BE2C (cell line): ENCODE data around the gene ADA.

ENCODE experiments used
- DNase-seq: peaks from one replicate; pipeline ENCODE4 v3.0.0-alpha.2; 2020
- H3K27me3 ChIP-seq: fragments of 250-450 bp; sonication (Bioruptor Pico); 2 replicates; pipeline ENCODE4 v1.5.1; 2020; ENCODE audit warnings: mild to moderate bottlenecking
- H3K36me3 ChIP-seq: fragments of 250-450 bp; sonication (Bioruptor Pico); 2 replicates; pipeline ENCODE4 v1.5.1; 2020; ENCODE audit warnings: mild to moderate bottlenecking
- H3K4me1 ChIP-seq: fragments of 250-450 bp; sonication (Bioruptor Pico); 2 replicates; pipeline ENCODE4 v1.5.1; 2020
- H3K4me3 ChIP-seq: 2 replicates; pipeline ENCODE4 v1.5.1; 2011; ENCODE audit warnings: low read depth, low read length
- H3K9me3 ChIP-seq: fragments of 250-450 bp; sonication (Bioruptor Pico); 2 replicates; pipeline ENCODE4 v1.5.1; 2020
- TF ChIP-seq, protein P1 (sequence below): IDR thresholded peaks from 2 replicates; pipeline ENCODE4 v1.5.1; 2012; ENCODE audit warnings: mild to moderate bottlenecking, low read depth, low read length

The ADA gene

DNA sequence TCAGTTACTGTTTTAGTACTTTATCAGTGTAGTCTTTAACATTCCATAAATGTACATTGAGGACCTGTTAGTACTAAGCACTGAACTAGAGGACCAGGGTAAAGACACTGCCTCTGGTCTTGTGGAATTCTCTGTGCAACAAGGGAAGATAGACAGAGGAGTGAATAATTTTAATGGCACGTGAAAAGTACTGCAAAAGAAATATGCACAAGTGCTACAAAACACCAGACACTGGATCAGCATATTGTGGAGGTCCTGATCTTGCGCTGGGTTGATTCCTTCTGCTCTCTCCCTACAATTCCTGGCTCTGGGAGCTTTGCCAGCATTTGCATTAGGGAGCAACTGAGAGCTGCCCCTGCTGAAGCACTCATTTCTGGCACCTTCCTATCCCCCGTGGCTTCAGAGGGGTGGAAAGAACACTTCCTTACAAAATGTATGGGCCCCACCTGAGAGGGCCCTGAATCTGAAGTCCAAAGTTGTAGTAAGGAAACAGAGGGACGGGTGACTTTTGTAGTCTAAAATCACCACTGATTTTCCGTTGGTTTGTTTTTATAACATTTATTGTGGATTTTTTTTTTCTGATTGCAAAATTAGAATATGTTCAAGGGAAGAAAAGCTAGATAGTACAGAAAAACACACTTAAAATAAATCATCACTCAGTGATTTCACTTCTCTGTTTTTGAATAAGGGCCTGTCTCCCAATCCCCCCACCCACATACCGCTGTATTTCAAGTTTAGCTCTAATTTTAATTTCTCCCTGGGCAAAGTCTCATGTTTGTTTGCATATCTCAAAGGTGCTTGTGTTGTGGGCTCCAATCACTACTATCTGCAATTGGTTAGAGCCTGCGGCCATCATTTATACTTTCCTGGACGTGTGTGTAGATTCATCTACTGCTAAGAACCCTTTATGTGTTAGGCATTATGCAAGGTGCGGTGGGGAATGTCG lies 64.2 kb downstream of the ADA start:
- TF ChIP-seq, protein P1, sequence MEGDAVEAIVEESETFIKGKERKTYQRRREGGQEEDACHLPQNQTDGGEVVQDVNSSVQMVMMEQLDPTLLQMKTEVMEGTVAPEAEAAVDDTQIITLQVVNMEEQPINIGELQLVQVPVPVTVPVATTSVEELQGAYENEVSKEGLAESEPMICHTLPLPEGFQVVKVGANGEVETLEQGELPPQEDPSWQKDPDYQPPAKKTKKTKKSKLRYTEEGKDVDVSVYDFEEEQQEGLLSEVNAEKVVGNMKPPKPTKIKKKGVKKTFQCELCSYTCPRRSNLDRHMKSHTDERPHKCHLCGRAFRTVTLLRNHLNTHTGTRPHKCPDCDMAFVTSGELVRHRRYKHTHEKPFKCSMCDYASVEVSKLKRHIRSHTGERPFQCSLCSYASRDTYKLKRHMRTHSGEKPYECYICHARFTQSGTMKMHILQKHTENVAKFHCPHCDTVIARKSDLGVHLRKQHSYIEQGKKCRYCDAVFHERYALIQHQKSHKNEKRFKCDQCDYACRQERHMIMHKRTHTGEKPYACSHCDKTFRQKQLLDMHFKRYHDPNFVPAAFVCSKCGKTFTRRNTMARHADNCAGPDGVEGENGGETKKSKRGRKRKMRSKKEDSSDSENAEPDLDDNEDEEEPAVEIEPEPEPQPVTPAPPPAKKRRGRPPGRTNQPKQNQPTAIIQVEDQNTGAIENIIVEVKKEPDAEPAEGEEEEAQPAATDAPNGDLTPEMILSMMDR: no peak
- no peaks in the 10 kb centered on the region for H3K27me3 ChIP-seq
- H3K4me3 ChIP-seq: no peak overlapping the region
- H3K36me3 ChIP-seq: no peaks in the 10 kb centered on the region
- H3K4me1 ChIP-seq: no peaks in the 10 kb centered on the region
- DNase-seq: no peak
- H3K9me3 ChIP-seq: no peaks in the 10 kb centered on the region

DNA sequence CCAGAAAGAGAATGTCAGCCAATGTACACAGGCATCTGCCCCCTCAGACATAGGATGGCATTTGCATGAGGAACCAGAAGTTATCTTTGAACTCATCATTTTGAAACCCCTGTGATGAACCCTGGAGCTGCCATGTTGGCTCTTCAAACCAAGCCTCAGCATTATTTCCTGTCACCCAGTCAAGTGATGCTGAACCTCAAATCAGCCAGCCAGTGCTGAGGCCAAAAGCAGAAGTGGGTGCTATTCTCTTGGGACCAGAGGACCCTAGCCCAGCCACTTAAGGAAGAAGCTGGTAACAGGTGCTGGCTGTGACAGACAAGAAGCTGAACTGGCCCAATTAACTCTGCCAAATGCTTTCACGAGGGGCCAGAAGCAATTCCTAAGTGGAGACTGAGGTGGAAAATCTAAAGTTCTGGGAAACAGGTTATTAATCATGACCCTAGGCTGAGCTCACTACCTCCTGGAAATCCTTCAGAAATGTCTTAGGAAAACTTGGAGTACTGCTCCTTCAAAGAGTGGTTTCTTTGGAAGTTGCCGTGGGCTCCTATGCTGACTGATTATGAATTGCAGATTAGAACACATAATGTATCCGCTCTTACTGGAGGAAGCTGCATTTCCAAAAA lies 65.1 kb downstream of the ADA start:
- TF ChIP-seq, protein P1: no peak
- DNase-seq: no peak
- H3K36me3 ChIP-seq: no peaks in the 10 kb centered on the region
- no peaks in the 10 kb centered on the region for H3K9me3 ChIP-seq
- no peak overlapping the region for H3K4me3 ChIP-seq
- H3K27me3 ChIP-seq: no peaks in the 10 kb centered on the region
- no peaks in the 10 kb centered on the region; the same call in 1 of the 2 replicates for H3K4me1 ChIP-seq

DNA sequence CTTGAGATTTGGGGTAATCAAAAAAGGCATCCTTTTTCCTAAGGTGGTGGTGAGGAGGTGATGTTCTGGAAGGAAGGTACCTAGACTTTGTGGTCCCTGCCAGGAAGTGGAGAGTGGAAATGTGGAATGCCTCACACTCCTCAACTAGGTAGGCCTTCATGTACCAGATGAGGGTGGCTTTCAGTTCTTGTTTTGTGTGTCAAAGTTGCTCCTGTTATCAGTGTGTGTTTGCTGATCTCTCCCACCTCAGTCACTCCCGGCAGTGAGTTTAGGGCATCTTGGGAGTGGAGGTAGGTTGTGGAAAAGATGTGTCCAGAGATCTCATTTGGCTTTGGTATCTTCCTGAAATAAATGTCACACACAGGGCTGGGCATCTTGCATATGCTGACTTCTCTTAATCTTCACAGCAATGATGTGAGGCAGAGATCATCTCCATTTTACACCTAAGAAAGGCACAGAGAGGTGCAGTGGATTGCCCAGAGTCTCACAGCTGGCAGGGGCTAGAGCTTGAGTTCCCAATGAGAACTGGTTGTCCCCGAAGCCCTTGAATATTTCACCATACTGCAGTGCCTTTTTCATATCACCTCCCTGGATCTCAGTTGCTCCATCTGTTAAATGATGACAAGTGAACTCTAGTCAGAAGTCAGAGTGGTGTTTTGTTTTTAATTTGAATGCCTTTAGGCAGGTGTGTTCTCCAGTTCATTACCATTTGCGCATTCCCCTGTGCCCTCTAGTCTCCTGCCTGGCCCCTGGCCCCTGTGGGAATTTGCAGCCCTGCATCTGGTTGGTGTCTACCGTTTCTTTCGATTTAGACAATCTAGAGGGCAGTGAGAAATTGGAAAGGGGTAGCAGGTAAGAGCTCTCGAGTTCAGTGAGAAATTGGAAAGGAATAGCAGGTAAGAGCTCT lies 66.2 kb downstream of the ADA start:
- no peaks in the 10 kb centered on the region for H3K9me3 ChIP-seq
- no peak overlapping the region for H3K4me3 ChIP-seq
- no peak for DNase-seq
- H3K27me3 ChIP-seq: no peaks in the 10 kb centered on the region
- TF ChIP-seq, protein P1: no peak
- H3K36me3 ChIP-seq: no peaks in the 10 kb centered on the region
- H3K4me1 ChIP-seq: no peaks in the 10 kb centered on the region; the same call in 1 of the 2 replicates

DNA sequence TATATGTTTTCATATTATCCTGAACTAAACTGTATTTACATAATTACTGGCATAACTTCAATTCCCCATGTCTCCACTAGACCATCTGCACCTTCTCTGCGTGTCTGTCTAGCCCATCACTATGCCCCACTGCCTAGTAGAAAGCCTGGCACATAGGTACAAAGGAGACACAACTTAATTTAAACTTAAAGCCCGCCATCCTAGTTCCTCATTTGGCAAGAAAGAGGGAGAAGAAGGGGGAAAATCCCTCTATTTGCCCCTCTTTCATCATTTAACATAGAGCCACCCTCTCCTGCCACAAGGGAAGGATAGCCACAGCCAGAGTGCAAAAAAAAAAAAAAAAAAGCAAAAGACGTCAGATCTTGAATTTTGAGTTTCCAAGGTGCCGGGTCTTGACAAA lies 67.3 kb downstream of the ADA start:
- Histone ChIP-seq H3K9me3 (no peaks in the 10 kb centered on the region), H3K36me3 (no peaks in the 10 kb centered on the region), H3K27me3 (no peaks in the 10 kb centered on the region), H3K4me1 (no peaks in the 10 kb centered on the region; the same call in 1 of the 2 replicates), H3K4me3 (no peak overlapping the region)
- DNase-seq: no peak
- TF ChIP-seq, protein P1: no peak

DNA sequence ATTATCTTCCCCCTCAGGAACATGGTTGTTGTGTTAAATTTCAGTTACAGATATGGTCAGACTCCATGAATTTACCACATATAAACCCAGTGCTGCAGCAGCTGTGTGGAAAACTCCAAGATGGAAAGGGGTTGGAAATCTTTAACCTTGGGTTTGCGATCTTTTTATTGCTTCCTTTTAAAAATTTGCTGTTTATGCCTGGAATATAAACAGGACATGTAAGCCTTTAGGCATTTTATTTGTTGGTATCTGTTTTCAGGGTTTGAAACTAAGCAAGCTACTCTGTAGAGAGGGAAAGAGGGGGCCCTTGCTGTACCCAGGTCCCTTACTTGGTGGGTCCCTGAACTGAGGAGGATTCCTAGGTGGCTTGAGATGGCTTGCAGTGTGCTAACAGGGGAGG lies 68.3 kb downstream of the ADA start:
- TF ChIP-seq, protein P1: no peak
- Histone ChIP-seq H3K36me3 (no peaks in the 10 kb centered on the region), H3K4me1 (no peaks in the 10 kb centered on the region; the same call in 1 of the 2 replicates), H3K27me3 (no peaks in the 10 kb centered on the region), H3K9me3 (no peaks in the 10 kb centered on the region), H3K4me3 (no peak overlapping the region)
- DNase-seq: no peak
